Tibial nerve (tissue), 4 donors: ENCODE measurements around the gene CHST12. TPM values are rescaled to one million over a fixed set of nuclear protein-coding genes. Genes with fewer than 3 reads are reported as not detected.
A peak's percentile ranks its signal among the peaks of the same experiment; 100 is the strongest.

Source experiments
- DNase-seq, 2 donors: peaks; one replicate each; pipeline ENCODE4 v3.0.0-alpha.2; 2019; ENCODE audit warnings: low spot score in 2 of 2
- H3K27ac ChIP-seq, 4 donors: fragments of 200-600 bp; sonication (generic) in 3 of 4; one replicate each; pipeline ENCODE4 v1.5.1; 2017 to 2019; ENCODE audit warnings: mild to moderate bottlenecking in 1 of 4
- H3K27me3 ChIP-seq, 2 donors: fragments of 200-600 bp; sonication (generic) in 1 of 2; one replicate each; pipeline versions ENCODE4 v1.5.1 to v1.6.0; 2017 to 2019
- H3K36me3 ChIP-seq, 3 donors: fragments of 200-600 bp; sonication (generic); one replicate each; pipeline ENCODE4 v1.5.1; 2018 to 2019
- H3K4me1 ChIP-seq, 4 donors: fragments of 200-600 bp; sonication (generic) in 3 of 4; one replicate each; pipeline ENCODE4 v1.5.1; 2017 to 2019
- H3K4me3 ChIP-seq, 4 donors: fragments of 200-600 bp; sonication (generic) in 3 of 4; one replicate each; pipeline ENCODE4 v1.5.1; 2017 to 2019; ENCODE audit warnings: mild to moderate bottlenecking in 1 of 4, moderate library complexity in 1 of 4
- H3K9me3 ChIP-seq, 4 donors: fragments of 200-600 bp; sonication (generic) in 3 of 4; one replicate each; pipeline ENCODE4 v1.5.1; 2017 to 2019
- EP300 ChIP-seq, 2 donors: sonication (generic); formaldehyde crosslinking; IDR thresholded peaks; one replicate each; pipeline ENCODE4 v1.6.1; 2017; ENCODE audit warnings: antibody characterized with exemption in 2 of 2, mild to moderate bottlenecking in 1 of 2
- POLR2A ChIP-seq, 2 donors: fragments of 450-650 bp; IDR thresholded peaks; one replicate each; pipeline ENCODE4 v1.6.1; 2017; ENCODE audit warnings: antibody characterized with exemption in 2 of 2, mild to moderate bottlenecking in 2 of 2, moderate library complexity in 2 of 2
- WGBS, 2 donors: methylation state at CpG; one replicate each; pipeline ENCODE4 v1.1.5; 2018; 5-methylcytosine and 5-hydroxymethylcytosine counted together
- total RNA-seq, 4 donors: library from RNA; depleted of rRNA; stranded (reverse); fragments of >200 nt; gene quantifications; one replicate each; pipeline ENCODE4 v1.1.0, GENCODE V29; 2016
- TF ChIP-seq, protein P1 (sequence below), 5 experiments: fragments of 200-600 bp in 3 of 5; fragments of 450-650 bp in 2 of 5; sonication (generic) in 3 of 5; IDR thresholded peaks; one replicate each; pipeline ENCODE4 v1.5.1; 2016 to 2019; ENCODE audit warnings: antibody characterized with exemption in 5 of 5, mild to moderate bottlenecking in 3 of 5, moderate library complexity in 2 of 5

The CHST12 gene
- total RNA-seq, 4 donors from 2014 or later = 21.0 to 29.9 (median 29.3) TPM

DNA sequence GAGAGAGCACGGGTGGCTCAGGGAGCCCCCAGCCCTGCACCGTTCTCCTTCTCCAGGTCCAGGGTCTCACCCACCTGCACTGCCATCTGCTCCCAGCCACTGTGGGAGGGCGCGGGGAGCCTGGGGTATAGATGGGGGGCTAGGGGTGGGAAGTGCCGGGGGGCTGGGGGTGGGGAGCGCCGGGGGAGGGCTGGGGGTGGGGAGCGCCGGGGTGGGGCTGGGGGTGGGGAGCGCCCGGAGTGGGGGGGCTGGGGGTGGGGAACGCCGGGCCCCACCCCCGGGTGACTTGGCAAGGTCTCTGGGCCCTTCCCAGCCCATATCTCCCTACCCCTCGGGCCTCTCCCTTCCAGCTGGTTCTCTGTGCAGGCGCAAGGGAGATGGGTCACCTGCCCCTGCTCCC is 72.9 kb downstream of the CHST12 start, which contains the start of gene GRIFIN:
Gene GRIFIN (minus strand): TSS at position 101 of the 400 bp plus-strand sequence. CDS start 15 bp downstream, at position 86.
- WGBS, 2 donors = 68 to 74% methylated on average over 7 to 9 of the region's 16 CpGs
- H3K27me3 ChIP-seq = peaks cover 0 to 16% of the 10 kb centered on the region in 2 donors

DNA sequence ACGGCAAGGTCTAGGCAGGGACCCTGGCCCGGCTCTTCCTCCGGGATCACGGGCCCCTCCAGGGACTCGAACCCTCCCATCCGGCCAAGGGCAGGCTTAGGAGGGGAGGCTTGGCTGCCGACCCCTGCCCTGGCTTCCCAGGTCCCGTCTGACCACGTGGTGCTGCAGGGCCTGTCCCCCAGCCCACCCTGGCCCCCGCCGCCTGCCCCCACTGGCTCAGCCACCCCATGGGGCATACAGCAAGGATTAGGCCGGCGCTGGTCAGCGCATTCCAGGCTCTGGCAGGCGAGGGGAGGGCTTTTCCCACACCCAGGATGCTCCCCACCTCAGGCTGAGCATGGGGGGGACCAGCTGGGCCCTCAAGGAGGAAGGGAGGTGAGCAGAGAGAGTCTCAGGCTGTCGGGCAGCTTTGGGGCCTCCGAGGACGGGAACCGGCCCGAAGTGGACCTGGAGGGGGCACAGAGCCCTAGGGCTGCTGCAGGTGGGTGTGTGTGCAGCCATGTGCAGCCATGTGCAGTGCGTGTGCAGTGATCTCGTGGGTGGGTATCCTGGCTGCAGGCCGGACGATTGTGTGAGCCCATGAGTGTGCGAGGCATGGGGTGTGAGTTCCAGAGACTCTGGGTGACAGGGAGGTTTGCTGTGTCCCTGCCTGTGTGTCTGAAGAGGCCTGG is 73.5 kb downstream of the CHST12 start:
- H3K4me1 ChIP-seq = peaks cover 0 to 32% (median 18%) of the 10 kb centered on the region in 4 donors
- DNase-seq = no peak
- 62 to 73% methylated on average over 15 to 21 of the region's 25 CpGs for WGBS, 2 donors
- no peak overlapping the region for H3K27ac ChIP-seq
- H3K9me3 ChIP-seq = no peaks in the 10 kb centered on the region
- no peak overlapping the region for H3K4me3 ChIP-seq
- peaks cover 0 to 19% of the 10 kb centered on the region in 2 donors for H3K27me3 ChIP-seq
- no peak for TF ChIP-seq EP300 (IDR thresholded peaks at IDR 0.05)
- TF ChIP-seq, protein P1, sequence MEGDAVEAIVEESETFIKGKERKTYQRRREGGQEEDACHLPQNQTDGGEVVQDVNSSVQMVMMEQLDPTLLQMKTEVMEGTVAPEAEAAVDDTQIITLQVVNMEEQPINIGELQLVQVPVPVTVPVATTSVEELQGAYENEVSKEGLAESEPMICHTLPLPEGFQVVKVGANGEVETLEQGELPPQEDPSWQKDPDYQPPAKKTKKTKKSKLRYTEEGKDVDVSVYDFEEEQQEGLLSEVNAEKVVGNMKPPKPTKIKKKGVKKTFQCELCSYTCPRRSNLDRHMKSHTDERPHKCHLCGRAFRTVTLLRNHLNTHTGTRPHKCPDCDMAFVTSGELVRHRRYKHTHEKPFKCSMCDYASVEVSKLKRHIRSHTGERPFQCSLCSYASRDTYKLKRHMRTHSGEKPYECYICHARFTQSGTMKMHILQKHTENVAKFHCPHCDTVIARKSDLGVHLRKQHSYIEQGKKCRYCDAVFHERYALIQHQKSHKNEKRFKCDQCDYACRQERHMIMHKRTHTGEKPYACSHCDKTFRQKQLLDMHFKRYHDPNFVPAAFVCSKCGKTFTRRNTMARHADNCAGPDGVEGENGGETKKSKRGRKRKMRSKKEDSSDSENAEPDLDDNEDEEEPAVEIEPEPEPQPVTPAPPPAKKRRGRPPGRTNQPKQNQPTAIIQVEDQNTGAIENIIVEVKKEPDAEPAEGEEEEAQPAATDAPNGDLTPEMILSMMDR (IDR thresholded peaks at IDR 0.05) = no peak
- TF ChIP-seq POLR2A (IDR thresholded peaks at IDR 0.05) = no peak
- no peaks in the 10 kb centered on the region for H3K36me3 ChIP-seq

More for the DNA sequence above, 72.9 kb downstream of the CHST12 start, which contains the start of gene GRIFIN:
- Histone ChIP-seq H3K4me3 (no peak within 1 kb of the TSS), H3K4me1 (peaks cover 0 to 37% (median 18%) of the 10 kb centered on the region in 4 donors), H3K36me3 (no peaks in the 10 kb centered on the region), H3K9me3 (no peaks in the 10 kb centered on the region), H3K27ac (no peak within 1 kb of the TSS)
- TF ChIP-seq POLR2A (IDR thresholded peaks at IDR 0.05) (no peak), EP300 (IDR thresholded peaks at IDR 0.05) (no peak)
- TF ChIP-seq, protein P1 (IDR thresholded peaks at IDR 0.05) = no peak
- DNase-seq = no peak

DNA sequence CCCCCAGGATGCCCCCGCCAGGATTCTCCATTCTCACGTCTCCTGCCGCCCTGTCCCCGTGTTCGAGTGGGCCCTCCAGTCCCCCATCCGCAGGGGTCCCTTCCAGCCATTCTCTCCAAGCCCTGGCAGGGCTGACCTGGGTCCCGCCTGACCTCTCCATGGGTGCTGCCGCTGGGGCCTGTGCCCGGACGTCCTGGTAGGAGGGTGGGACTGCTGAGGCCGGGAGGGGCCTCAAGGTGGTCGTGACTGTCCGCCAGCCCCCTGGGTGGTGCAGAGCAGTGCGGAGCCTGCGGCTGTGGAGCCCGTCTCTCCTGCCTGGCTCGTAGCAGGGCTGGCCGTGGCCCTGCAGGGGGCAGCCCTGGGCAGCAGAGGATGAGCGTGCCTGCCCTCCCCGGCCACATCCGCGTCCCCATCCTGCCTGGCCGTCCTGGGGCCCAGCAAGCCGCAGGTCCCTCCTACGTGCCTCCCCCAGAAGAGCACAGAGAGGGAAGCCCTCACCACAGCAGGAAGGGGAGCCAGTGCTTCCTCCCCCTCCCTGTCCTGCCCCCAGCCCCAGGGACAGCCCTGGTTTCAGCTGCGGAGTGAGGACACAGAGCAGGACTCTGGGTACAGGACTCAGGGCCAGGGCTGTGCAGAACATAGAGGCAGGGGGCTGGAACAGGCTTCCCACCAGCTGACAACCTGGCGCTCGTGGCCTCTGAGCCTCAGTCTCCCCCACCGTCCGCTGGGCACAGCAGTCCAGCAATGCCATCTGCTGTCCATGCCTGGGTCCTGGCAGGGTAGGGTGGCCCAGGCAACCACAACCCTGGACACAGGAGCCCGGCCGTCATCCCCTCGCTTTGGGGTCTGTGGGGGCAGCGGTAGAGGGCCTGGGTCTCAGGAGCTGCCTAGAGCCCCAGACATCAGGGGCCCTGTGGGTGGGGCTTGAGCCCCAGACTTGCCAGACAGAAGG is 74.3 kb downstream of the CHST12 start:
- WGBS, 2 donors = 31 to 58% methylated on average over 10 to 17 of the region's 34 CpGs
- Histone ChIP-seq H3K9me3 (peaks cover 0 to 6% (median 0%) of the 10 kb centered on the region in 4 donors), H3K27ac (no peak overlapping the region), H3K4me1 (peaks cover 0 to 32% (median 18%) of the 10 kb centered on the region in 4 donors), H3K36me3 (no peaks in the 10 kb centered on the region), H3K4me3 (no peak overlapping the region), H3K27me3 (peaks cover 0 to 19% of the 10 kb centered on the region in 2 donors)
- TF ChIP-seq EP300 (IDR thresholded peaks at IDR 0.05) (no peak), POLR2A (IDR thresholded peaks at IDR 0.05) (no peak)
- TF ChIP-seq, protein P1 (IDR thresholded peaks at IDR 0.05) = peak; percentile 60 to 88 (median 71)
- DNase-seq = peak in 1 of 2 donors; percentile 23

DNA sequence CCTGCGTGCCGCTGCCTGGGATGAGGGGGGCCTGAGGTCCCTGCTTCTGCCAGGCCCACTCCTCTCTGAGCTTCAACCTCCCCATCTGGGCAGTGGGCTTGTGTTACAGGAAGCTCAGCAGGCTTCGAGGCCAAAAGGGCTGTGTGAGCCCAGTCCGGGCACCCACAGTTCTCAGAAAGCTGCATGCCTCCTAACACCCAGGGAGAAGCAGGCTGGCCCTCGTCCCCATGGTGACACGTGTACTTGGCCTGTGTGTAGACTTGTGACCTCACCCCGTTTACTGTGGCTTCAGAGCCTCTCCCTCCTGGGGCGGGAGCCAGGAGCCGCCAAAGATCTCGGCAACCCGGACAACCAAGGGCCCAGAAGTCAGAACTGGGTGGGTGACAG is 75.0 kb downstream of the CHST12 start:
- Histone ChIP-seq H3K9me3 (peaks cover 0 to 13% (median 0%) of the 10 kb centered on the region in 4 donors), H3K36me3 (no peaks in the 10 kb centered on the region), H3K4me1 (peaks cover 0 to 32% (median 18%) of the 10 kb centered on the region in 4 donors), H3K4me3 (peak overlapping the region in 1 of 4 donors; percentile 9), H3K27ac (no peak overlapping the region), H3K27me3 (peaks cover 0 to 19% of the 10 kb centered on the region in 2 donors)
- TF ChIP-seq POLR2A (IDR thresholded peaks at IDR 0.05) = no peak
- TF ChIP-seq EP300 (IDR thresholded peaks at IDR 0.05) = peak in 1 of 2 donors; percentile 36
- 19% methylated on average over 7 to 9 of the region's 11 CpGs for WGBS, 2 donors
- peak; percentile 66 to 68 for DNase-seq

DNA sequence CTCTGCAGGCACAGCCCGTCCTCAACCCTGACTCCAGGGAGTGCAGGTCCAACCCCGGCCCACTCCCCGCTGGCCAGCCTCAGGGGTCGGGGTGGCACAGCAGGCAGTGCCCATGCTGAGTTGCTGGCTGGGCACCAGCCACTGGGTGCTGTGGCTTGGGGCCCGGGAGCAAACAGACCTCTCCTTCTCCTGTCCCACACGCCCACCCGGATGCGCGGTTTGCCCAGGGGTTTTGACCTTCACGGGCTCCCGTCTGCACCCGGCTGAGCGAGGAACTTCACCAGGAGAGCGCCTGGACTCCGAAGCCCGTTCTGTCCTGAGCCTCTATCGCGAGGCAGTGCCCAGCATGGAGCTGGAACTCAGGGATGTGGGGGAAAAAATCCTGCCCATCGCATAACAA is 75.4 kb downstream of the CHST12 start:
- H3K4me1 ChIP-seq = peaks cover 0 to 32% (median 18%) of the 10 kb centered on the region in 4 donors
- peaks cover 0 to 15% (median 0%) of the 10 kb centered on the region in 4 donors for H3K9me3 ChIP-seq
- TF ChIP-seq, protein P1 (IDR thresholded peaks at IDR 0.05) = no peak
- TF ChIP-seq POLR2A (IDR thresholded peaks at IDR 0.05) (no peak), EP300 (IDR thresholded peaks at IDR 0.05) (no peak)
- no peaks in the 10 kb centered on the region for H3K36me3 ChIP-seq
- H3K27me3 ChIP-seq = peaks cover 0 to 19% of the 10 kb centered on the region in 2 donors
- H3K4me3 ChIP-seq = peak overlapping the region in 1 of 4 donors; percentile 9
- no peak for DNase-seq
- WGBS, 2 donors = 37 to 52% methylated on average over 10 to 18 of the region's 19 CpGs
- H3K27ac ChIP-seq = peak overlapping the region in 1 of 4 donors; percentile 4
